Measurements from ENCODE around the gene RABGAP1L.
"Not testable (repeated sequence)": the region's sequence is repeated elsewhere in the genome, so short reads cannot be mapped to it uniquely, and the experiment has no call there.

Gene RABGAP1L

GRCh38 chr1:174340404-174340803, 181.1 kb downstream of the RABGAP1L start:
- WGBS, 2 donors (ENCODE audit: extremely low coverage in 2 of 2, insufficient read length in 2 of 2, insufficient replicate concordance in 1 of 2) = no CpG with 5 or more reads among the region's 1 CpG
- not testable (repeated sequence) for H2BK12ac ChIP-seq (ENCODE audit: low read length); H4K8ac ChIP-seq (ENCODE audit: low read depth, low read length); H3K14ac ChIP-seq (ENCODE audit: low read length); H2BK120ac ChIP-seq (ENCODE audit: low read depth, low read length); H4K91ac ChIP-seq (ENCODE audit: low read depth, low read length, poor library complexity); H3K4me3 ChIP-seq (ENCODE audit: low read length in 2 of 2); H3K27me3 ChIP-seq (ENCODE audit: control insufficient read depth in 3 of 3, insufficient read depth in 3 of 3, low read depth in 1 of 3, low read length in 3 of 3); H3K9me3 ChIP-seq (replicated peaks in 1 of 2; ENCODE audit: control insufficient read depth in 2 of 2, insufficient read depth in 1 of 2, low read depth in 1 of 2, low read length in 2 of 2); H2BK15ac ChIP-seq (ENCODE audit: low read length); H3K4ac ChIP-seq (ENCODE audit: low read length); H2AK5ac ChIP-seq (ENCODE audit: low read depth, low read length); H3K36me3 ChIP-seq (replicated peaks in 1 of 2; ENCODE audit: control insufficient read depth in 2 of 2, insufficient read depth in 2 of 2, low read length in 2 of 2); H3K79me1 ChIP-seq (ENCODE audit: low read depth, low read length); H3K23ac ChIP-seq (ENCODE audit: low read depth, low read length, poor library complexity); H2BK5ac ChIP-seq (ENCODE audit: low read length); H3K18ac ChIP-seq (ENCODE audit: low read length); H2AFZ ChIP-seq (ENCODE audit: low read length); DNase-seq (ENCODE audit: low spot score); H3K9ac ChIP-seq (ENCODE audit: low read depth, low read length, poor library complexity); H3K27ac ChIP-seq (replicated peaks; ENCODE audit: low read length); H3K4me2 ChIP-seq (ENCODE audit: insufficient read depth, low read length, poor library complexity, severe bottlenecking); H3K4me1 ChIP-seq (ENCODE audit: control insufficient read depth in 2 of 2, insufficient read depth in 1 of 2, low read depth in 1 of 2, low read length in 2 of 2)

DNA sequence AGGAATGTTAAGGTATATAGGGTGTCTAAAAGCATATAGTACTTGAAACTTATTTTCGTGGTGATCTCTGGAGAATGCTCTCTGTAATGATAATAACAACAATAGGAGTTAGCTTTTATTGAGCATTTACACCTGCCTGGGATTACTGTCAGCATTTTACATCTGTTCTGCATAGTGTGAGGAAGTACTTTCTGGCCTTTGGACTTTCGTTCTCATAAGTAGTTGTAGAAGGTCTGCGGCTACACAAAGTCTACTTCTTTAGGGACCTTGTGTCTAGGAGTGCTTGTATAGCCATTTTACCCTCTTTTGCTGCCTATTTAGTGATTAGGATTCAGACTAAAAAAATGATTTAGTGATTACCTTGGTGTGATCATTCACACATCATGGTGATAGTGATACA, 184.8 kb downstream of the RABGAP1L start:
- H3K36me3 ChIP-seq (replicated peaks in 1 of 2; ENCODE audit: control insufficient read depth in 2 of 2, insufficient read depth in 2 of 2, low read length in 2 of 2) = no peaks in the 10 kb centered on the region
- no peaks in the 10 kb centered on the region for H3K27me3 ChIP-seq (ENCODE audit: control insufficient read depth in 3 of 3, insufficient read depth in 3 of 3, low read depth in 1 of 3, low read length in 3 of 3)
- no peak overlapping the region for H3K14ac ChIP-seq (ENCODE audit: low read length)
- H3K4me1 ChIP-seq (ENCODE audit: control insufficient read depth in 2 of 2, insufficient read depth in 1 of 2, low read depth in 1 of 2, low read length in 2 of 2) = no peaks in the 10 kb centered on the region
- H3K9me3 ChIP-seq (replicated peaks in 1 of 2; ENCODE audit: control insufficient read depth in 2 of 2, insufficient read depth in 1 of 2, low read depth in 1 of 2, low read length in 2 of 2) = no peaks in the 10 kb centered on the region
- no peak for DNase-seq (ENCODE audit: low spot score)
- no peak overlapping the region for H3K18ac ChIP-seq (ENCODE audit: low read length)
- H3K4me3 ChIP-seq (ENCODE audit: low read length in 2 of 2) = no peak overlapping the region
- no peak overlapping the region for H3K23ac ChIP-seq (ENCODE audit: low read depth, low read length, poor library complexity)
- H2BK120ac ChIP-seq (ENCODE audit: low read depth, low read length) = no peak overlapping the region
- no peak overlapping the region for H4K91ac ChIP-seq (ENCODE audit: low read depth, low read length, poor library complexity)
- no peak overlapping the region for H3K4ac ChIP-seq (ENCODE audit: low read length)
- H2AFZ ChIP-seq (ENCODE audit: low read length) = no peak overlapping the region
- no peak overlapping the region for H3K4me2 ChIP-seq (ENCODE audit: insufficient read depth, low read length, poor library complexity, severe bottlenecking)
- no peak overlapping the region for H2BK15ac ChIP-seq (ENCODE audit: low read length)
- no peak overlapping the region for H2BK5ac ChIP-seq (ENCODE audit: low read length)
- H4K8ac ChIP-seq (ENCODE audit: low read depth, low read length) = no peak overlapping the region
- H2BK12ac ChIP-seq (ENCODE audit: low read length) = no peak overlapping the region
- no peak overlapping the region for H3K27ac ChIP-seq (replicated peaks; ENCODE audit: low read length)
- no peak overlapping the region for H2AK5ac ChIP-seq (ENCODE audit: low read depth, low read length)
- no peak overlapping the region for H3K9ac ChIP-seq (ENCODE audit: low read depth, low read length, poor library complexity)
- no CpG with 5 or more reads among the region's 3 CpGs for WGBS, 2 donors (ENCODE audit: extremely low coverage in 2 of 2, insufficient read length in 2 of 2, insufficient replicate concordance in 1 of 2)
- H3K79me1 ChIP-seq (ENCODE audit: low read depth, low read length) = no peaks in the 10 kb centered on the region

DNA sequence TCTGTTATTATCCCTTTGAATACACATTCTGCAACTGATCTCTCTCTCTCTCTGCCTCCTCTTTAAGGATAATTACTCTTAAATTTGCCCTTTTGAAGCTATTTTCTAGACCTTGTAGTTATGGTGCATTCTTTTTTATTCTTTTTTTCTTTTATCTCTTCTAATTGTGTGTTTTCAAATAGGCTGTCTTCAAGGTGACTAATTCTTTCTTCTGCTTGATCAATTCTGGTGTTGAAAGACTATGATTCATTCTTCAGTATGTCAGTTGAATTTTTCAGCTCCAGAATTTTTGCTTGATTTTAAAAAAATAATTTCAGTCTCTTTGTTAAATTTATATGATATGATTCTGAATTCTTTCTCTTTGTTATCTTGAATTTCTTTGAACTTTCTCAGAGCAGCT, 192.8 kb downstream of the RABGAP1L start:
- no peaks in the 10 kb centered on the region for H3K27me3 ChIP-seq (ENCODE audit: control insufficient read depth in 3 of 3, insufficient read depth in 3 of 3, low read depth in 1 of 3, low read length in 3 of 3)
- H3K14ac ChIP-seq (ENCODE audit: low read length) = no peak overlapping the region
- DNase-seq (ENCODE audit: low spot score) = no peak
- no peak overlapping the region for H3K4ac ChIP-seq (ENCODE audit: low read length)
- H2BK12ac ChIP-seq (ENCODE audit: low read length) = no peak overlapping the region
- no peaks in the 10 kb centered on the region for H3K79me1 ChIP-seq (ENCODE audit: low read depth, low read length)
- H3K18ac ChIP-seq (ENCODE audit: low read length) = no peak overlapping the region
- H2BK120ac ChIP-seq (ENCODE audit: low read depth, low read length) = no peak overlapping the region
- no peak overlapping the region for H3K23ac ChIP-seq (ENCODE audit: low read depth, low read length, poor library complexity)
- no peak overlapping the region for H3K27ac ChIP-seq (replicated peaks; ENCODE audit: low read length)
- no peak overlapping the region for H4K8ac ChIP-seq (ENCODE audit: low read depth, low read length)
- H2BK5ac ChIP-seq (ENCODE audit: low read length) = no peak overlapping the region
- H2AK5ac ChIP-seq (ENCODE audit: low read depth, low read length) = no peak overlapping the region
- no peak overlapping the region for H3K4me2 ChIP-seq (ENCODE audit: insufficient read depth, low read length, poor library complexity, severe bottlenecking)
- no peak overlapping the region for H2BK15ac ChIP-seq (ENCODE audit: low read length)
- no peaks in the 10 kb centered on the region for H3K4me1 ChIP-seq (ENCODE audit: control insufficient read depth in 2 of 2, insufficient read depth in 1 of 2, low read depth in 1 of 2, low read length in 2 of 2)
- H3K36me3 ChIP-seq (replicated peaks in 1 of 2; ENCODE audit: control insufficient read depth in 2 of 2, insufficient read depth in 2 of 2, low read length in 2 of 2) = no peaks in the 10 kb centered on the region
- no peaks in the 10 kb centered on the region for H3K9me3 ChIP-seq (replicated peaks in 1 of 2; ENCODE audit: control insufficient read depth in 2 of 2, insufficient read depth in 1 of 2, low read depth in 1 of 2, low read length in 2 of 2)
- no peak overlapping the region for H4K91ac ChIP-seq (ENCODE audit: low read depth, low read length, poor library complexity)
- H3K9ac ChIP-seq (ENCODE audit: low read depth, low read length, poor library complexity) = no peak overlapping the region
- H3K4me3 ChIP-seq (ENCODE audit: low read length in 2 of 2) = no peak overlapping the region
- H2AFZ ChIP-seq (ENCODE audit: low read length) = no peak overlapping the region

DNA sequence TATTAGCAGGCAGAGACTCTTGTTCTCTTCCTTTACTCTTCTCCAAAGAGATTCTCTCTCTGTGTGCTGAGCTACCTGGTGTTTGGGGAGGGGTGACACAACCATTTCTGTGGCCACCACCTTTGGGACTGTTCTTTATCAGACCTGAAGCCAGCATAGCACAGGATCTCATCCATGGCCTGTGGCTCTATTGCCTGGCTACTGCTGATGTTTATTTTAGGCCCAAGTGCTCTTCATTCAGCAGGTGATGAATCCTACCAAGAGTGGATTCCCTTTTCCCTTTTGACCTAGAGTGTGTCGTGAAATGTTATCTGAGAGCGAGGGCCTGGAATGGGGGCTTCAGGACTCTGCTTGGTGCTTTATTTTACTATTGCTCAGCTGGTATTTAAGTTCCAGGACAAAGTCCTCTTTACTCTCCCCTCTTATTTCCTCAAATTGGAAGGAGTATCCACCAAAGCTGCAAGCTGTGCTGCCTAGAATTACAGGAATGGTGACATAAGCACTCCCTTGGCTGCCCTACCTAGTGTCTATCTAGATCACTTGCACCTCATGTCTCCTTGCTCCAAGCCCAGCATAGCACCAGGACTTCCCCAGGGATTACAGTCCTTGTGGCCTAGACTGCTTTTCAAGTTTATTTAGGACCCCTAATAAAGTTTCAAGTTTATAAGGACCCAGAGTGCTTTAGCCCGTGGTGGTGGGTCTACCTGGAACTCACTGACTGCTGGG, 193.7 kb downstream of the RABGAP1L start:
- Histone ChIP-seq H3K79me1 (ENCODE audit: low read depth, low read length) (no peaks in the 10 kb centered on the region), H2BK15ac (ENCODE audit: low read length) (no peak overlapping the region), H3K27ac (replicated peaks; ENCODE audit: low read length) (no peak overlapping the region), H3K9me3 (replicated peaks in 1 of 2; ENCODE audit: control insufficient read depth in 2 of 2, insufficient read depth in 1 of 2, low read depth in 1 of 2, low read length in 2 of 2) (no peaks in the 10 kb centered on the region), H3K4me2 (ENCODE audit: insufficient read depth, low read length, poor library complexity, severe bottlenecking) (no peak overlapping the region), H2BK12ac (ENCODE audit: low read length) (no peak overlapping the region), H3K14ac (ENCODE audit: low read length) (no peak overlapping the region), H4K8ac (ENCODE audit: low read depth, low read length) (no peak overlapping the region), H3K23ac (ENCODE audit: low read depth, low read length, poor library complexity) (no peak overlapping the region), H2AFZ (ENCODE audit: low read length) (no peak overlapping the region), H3K18ac (ENCODE audit: low read length) (no peak overlapping the region), H3K9ac (ENCODE audit: low read depth, low read length, poor library complexity) (no peak overlapping the region), H3K4me3 (ENCODE audit: low read length in 2 of 2) (no peak overlapping the region), H3K36me3 (replicated peaks in 1 of 2; ENCODE audit: control insufficient read depth in 2 of 2, insufficient read depth in 2 of 2, low read length in 2 of 2) (no peaks in the 10 kb centered on the region), H3K27me3 (ENCODE audit: control insufficient read depth in 3 of 3, insufficient read depth in 3 of 3, low read depth in 1 of 3, low read length in 3 of 3) (no peaks in the 10 kb centered on the region), H2BK5ac (ENCODE audit: low read length) (no peak overlapping the region), H3K4me1 (ENCODE audit: control insufficient read depth in 2 of 2, insufficient read depth in 1 of 2, low read depth in 1 of 2, low read length in 2 of 2) (no peaks in the 10 kb centered on the region), H2AK5ac (ENCODE audit: low read depth, low read length) (no peak overlapping the region), H2BK120ac (ENCODE audit: low read depth, low read length) (no peak overlapping the region), H4K91ac (ENCODE audit: low read depth, low read length, poor library complexity) (no peak overlapping the region), H3K4ac (ENCODE audit: low read length) (no peak overlapping the region)
- no CpG with 5 or more reads among the region's 3 CpGs for WGBS, 2 donors (ENCODE audit: extremely low coverage in 2 of 2, insufficient read length in 2 of 2, insufficient replicate concordance in 1 of 2)
- no peak for DNase-seq (ENCODE audit: low spot score)

All from neuronal stem cell (in vitro differentiated cells).